ENCODE results near the gene MBD4. TPM values are rescaled to one million over a fixed set of nuclear protein-coding genes. Genes with fewer than 3 reads are reported as not detected.
"Not testable (repeated sequence)": the region's sequence is repeated elsewhere in the genome, so short reads cannot be mapped to it uniquely, and the experiment has no call there.

Gene MBD4
- polyA plus RNA-seq, 1 donor (not counting 4 experiments of a cell fraction or from before 2014, with no cell fraction given): 35.0 TPM

GRCh38 chr3:129399145-129399894 lies 40.4 kb downstream of the MBD4 start:
- TF ChIP-seq EZH2 (IDR thresholded peaks at IDR 0.05; ENCODE audit: low read length) (no peak), CTCF (optimal IDR thresholded peaks at IDR 0.05 in 1 of 3, IDR thresholded peaks at IDR 0.05 in 1 of 3, conservative IDR thresholded peaks at IDR 0.05 in 1 of 3; ENCODE audit: extremely low read depth in 1 of 3, insufficient read depth in 2 of 3, low read length in 3 of 3) (peak; percentile 74 to 93 (median 85))
- Histone ChIP-seq H2AFZ (ENCODE audit: control insufficient read depth, low read length) (peak overlapping the region; percentile 90), H3K9me3 (ENCODE audit: control insufficient read depth, low read depth, low read length) (no peaks in the 10 kb centered on the region), H3K4me1 (ENCODE audit: control insufficient read depth, extremely low read depth, insufficient read depth, low read length) (peaks cover 8% of the 10 kb centered on the region), H3K27me3 (ENCODE audit: control insufficient read depth, extremely low read depth, insufficient read depth, low read length) (no peaks in the 10 kb centered on the region), H3K36me3 (ENCODE audit: control insufficient read depth in 2 of 2, extremely low read depth in 1 of 2, insufficient read depth in 2 of 2, low read length in 2 of 2) (peaks cover 10 to 19% of the 10 kb centered on the region in 2 experiments), H4K20me1 (ENCODE audit: control insufficient read depth, extremely low read depth, insufficient read depth, low read length) (peaks cover 4% of the 10 kb centered on the region), H3K79me2 (ENCODE audit: control insufficient read depth, insufficient read depth, low read length) (peaks cover 49% of the 10 kb centered on the region), H3K4me3 (ENCODE audit: control insufficient read depth in 2 of 3, extremely low read depth in 1 of 3, insufficient read depth in 2 of 3, low read depth in 1 of 3, low read length in 3 of 3) (peak overlapping the region; percentile 71 to 92 (median 91)), H3K9me1 (ENCODE audit: control insufficient read depth, extremely low read depth, insufficient read depth, low read length) (no peaks in the 10 kb centered on the region), H3K27ac (ENCODE audit: control insufficient read depth, insufficient read depth, low read length) (peak overlapping the region; percentile 86), H3K9ac (ENCODE audit: control insufficient read depth, extremely low read depth, insufficient read depth, low read length) (peak overlapping the region; percentile 92), H3K4me2 (ENCODE audit: control insufficient read depth, extremely low read depth, insufficient read depth, low read depth, low read length) (peak overlapping the region; percentile 95)
- FAIRE-seq: peak; percentile 94
- dilution Hi-C loops (cut with MboI; ENCODE audit: extremely low pct_ligation_motif_present, low sequenced_read_pairs): no loop called here
- peak; percentile 56 for DNase-seq (ENCODE audit: low read depth, low spot score)

GRCh38 chr3:129398803-129399144 lies 41.0 kb downstream of the MBD4 start:
- H3K9ac ChIP-seq (ENCODE audit: control insufficient read depth, extremely low read depth, insufficient read depth, low read length): peak overlapping the region; percentile 92
- peak overlapping the region; percentile 57 for H2AFZ ChIP-seq (ENCODE audit: control insufficient read depth, low read length)
- peak overlapping the region; percentile 86 for H3K27ac ChIP-seq (ENCODE audit: control insufficient read depth, insufficient read depth, low read length)
- dilution Hi-C loops (cut with MboI; ENCODE audit: extremely low pct_ligation_motif_present, low sequenced_read_pairs): no loop called here
- H3K9me3 ChIP-seq (ENCODE audit: control insufficient read depth, low read depth, low read length): no peaks in the 10 kb centered on the region
- peaks cover 8% of the 10 kb centered on the region for H3K4me1 ChIP-seq (ENCODE audit: control insufficient read depth, extremely low read depth, insufficient read depth, low read length)
- H3K27me3 ChIP-seq (ENCODE audit: control insufficient read depth, extremely low read depth, insufficient read depth, low read length): no peaks in the 10 kb centered on the region
- peaks cover 10 to 19% of the 10 kb centered on the region in 2 experiments for H3K36me3 ChIP-seq (ENCODE audit: control insufficient read depth in 2 of 2, extremely low read depth in 1 of 2, insufficient read depth in 2 of 2, low read length in 2 of 2)
- H4K20me1 ChIP-seq (ENCODE audit: control insufficient read depth, extremely low read depth, insufficient read depth, low read length): peaks cover 4% of the 10 kb centered on the region
- FAIRE-seq (no peak), DNase-seq (ENCODE audit: low read depth, low spot score) (no peak)
- H3K79me2 ChIP-seq (ENCODE audit: control insufficient read depth, insufficient read depth, low read length): peaks cover 49% of the 10 kb centered on the region
- H3K4me3 ChIP-seq (ENCODE audit: control insufficient read depth in 2 of 3, extremely low read depth in 1 of 3, insufficient read depth in 2 of 3, low read depth in 1 of 3, low read length in 3 of 3): peak overlapping the region; percentile 71 to 92 (median 91)
- no peak for TF ChIP-seq EZH2 (IDR thresholded peaks at IDR 0.05; ENCODE audit: low read length)
- no peaks in the 10 kb centered on the region for H3K9me1 ChIP-seq (ENCODE audit: control insufficient read depth, extremely low read depth, insufficient read depth, low read length)
- peak overlapping the region; percentile 95 for H3K4me2 ChIP-seq (ENCODE audit: control insufficient read depth, extremely low read depth, insufficient read depth, low read depth, low read length)

- H3K9me1 ChIP-seq (ENCODE audit: control insufficient read depth, extremely low read depth, insufficient read depth, low read length); dilution Hi-C loops (cut with MboI; ENCODE audit: extremely low pct_ligation_motif_present, low sequenced_read_pairs); H4K20me1 ChIP-seq (ENCODE audit: control insufficient read depth, extremely low read depth, insufficient read depth, low read length); H3K9me3 ChIP-seq (ENCODE audit: control insufficient read depth, low read depth, low read length); H3K27ac ChIP-seq (ENCODE audit: control insufficient read depth, insufficient read depth, low read length); FAIRE-seq; H2AFZ ChIP-seq (ENCODE audit: control insufficient read depth, low read length); H3K4me3 ChIP-seq (ENCODE audit: control insufficient read depth in 2 of 3, extremely low read depth in 1 of 3, insufficient read depth in 2 of 3, low read depth in 1 of 3, low read length in 3 of 3); H3K9ac ChIP-seq (ENCODE audit: control insufficient read depth, extremely low read depth, insufficient read depth, low read length); DNase-seq (ENCODE audit: low read depth, low spot score); H3K27me3 ChIP-seq (ENCODE audit: control insufficient read depth, extremely low read depth, insufficient read depth, low read length); H3K4me2 ChIP-seq (ENCODE audit: control insufficient read depth, extremely low read depth, insufficient read depth, low read depth, low read length): not testable (repeated sequence)
- Histone ChIP-seq H3K4me1 (ENCODE audit: control insufficient read depth, extremely low read depth, insufficient read depth, low read length) (peaks cover 20% of the 10 kb centered on the region), H3K36me3 (ENCODE audit: control insufficient read depth in 2 of 2, extremely low read depth in 1 of 2, insufficient read depth in 2 of 2, low read length in 2 of 2) (peaks cover 15 to 27% of the 10 kb centered on the region in 2 experiments), H3K79me2 (ENCODE audit: control insufficient read depth, insufficient read depth, low read length) (peaks cover 46% of the 10 kb centered on the region)
These were observed 45.8 kb downstream of the MBD4 start for GRCh38 chr3:129393760-129394564.
